HepG2 (cell line): ENCODE measurements around the gene SLC13A1. TPM values are rescaled to one million over a fixed set of nuclear protein-coding genes. Genes with fewer than 3 reads are reported as not detected.
A peak's percentile ranks its signal among the peaks of the same experiment; 100 is the strongest.

ENCODE experiments used
- ATAC-seq: fragments of 200-7000 bp; cut with Tn5 transposase; 3 replicates; pipeline ENCODE4 v1.9.1; 2020; ENCODE audit warnings: mild to moderate bottlenecking, moderate library complexity
- BruUV-seq: library from RNA; stranded (reverse); fragments of 400-500 nt; replicated peaks from 2 replicates; lab custom pipeline; 2021; lab: Mats Ljungman, UMichigan
- CTCF ChIA-PET: fragments of 300-600 bp; formaldehyde crosslinking; extraction: SDS; loops from one replicate; lab custom pipeline; 2021; ENCODE audit warnings: low total read pairs, inconsistent platforms, low intra/inter-chr PET ratio; lab: Yijun Ruan, JAX
- POLR2A ChIA-PET: fragments of 350-600 bp; sonication (Branson Sonifier 250); formaldehyde crosslinking; loops from one replicate; lab custom pipeline; 2020; ENCODE audit warnings: antibody characterized with exemption, inconsistent platforms; lab: Yijun Ruan, JAX
- DNase-seq: peaks from one replicate; pipeline ENCODE4 v3.0.0-alpha.2; 2015; ENCODE audit warnings: low spot score
- FAIRE-seq: peaks from 3 replicates; lab custom pipeline; 2011; peaks lifted over from hg19 to GRCh38; lab: Jason Lieb, UNC
- H2AFZ ChIP-seq: one replicate; pipeline ENCODE4 v1.6.1; 2011; ENCODE audit warnings: low read length, inconsistent platforms
- H3K27ac ChIP-seq: fragments of 300-600 bp; 3 replicates; pipeline ENCODE4 v1.8.0; 2011; ENCODE audit warnings: mixed run types, mild to moderate bottlenecking, mixed read lengths, low read length, inconsistent platforms; ENCODE audit not compliant: insufficient read depth; ENCODE audit errors: extremely low read length
- H3K27me3 ChIP-seq, 2 experiments: fragments of 200-600 bp in 1 of 2; 2 replicates in 1 of 2; 3 replicates in 1 of 2; pipeline versions ENCODE4 v1.6.0 to v1.8.0; 2011; ENCODE audit warnings: low read length in 2 of 2, mild to moderate bottlenecking in 2 of 2, moderate library complexity in 2 of 2, inconsistent platforms in 1 of 2; ENCODE audit not compliant: insufficient read depth in 2 of 2, control insufficient read depth in 1 of 2
- H3K36me3 ChIP-seq, 2 experiments: fragments of 200-600 bp in 1 of 2; replicated peaks in 1 of 2; 2 replicates in 1 of 2; 3 replicates in 1 of 2; pipeline versions ENCODE4 v1.5.1 to v1.8.0; 2011; ENCODE audit warnings: low read length in 2 of 2, inconsistent platforms in 1 of 2; ENCODE audit not compliant: insufficient read depth in 2 of 2, control insufficient read depth in 1 of 2
- H3K4me1 ChIP-seq: 2 replicates; pipeline ENCODE4 v1.5.1; 2012; ENCODE audit warnings: low read length, inconsistent platforms; ENCODE audit not compliant: insufficient read depth
- H3K4me2 ChIP-seq: 2 replicates; pipeline ENCODE4 v1.6.0; 2011; ENCODE audit warnings: low read depth, low read length, inconsistent platforms
- H3K4me3 ChIP-seq, 3 experiments: fragments of 200-600 bp in 1 of 3; sonication (generic), shearing (Covaris generic) in 1 of 3; replicated peaks in 1 of 3; 2 replicates each; pipeline ENCODE4 v1.5.1; 2011 to 2016; ENCODE audit warnings: low read length in 3 of 3, inconsistent platforms in 2 of 3, low read depth in 2 of 3, mild to moderate bottlenecking in 2 of 3, control low read depth in 1 of 3, mixed read lengths in 1 of 3; ENCODE audit not compliant: insufficient read depth in 1 of 3
- H3K79me2 ChIP-seq: one replicate; pipeline ENCODE4 v1.6.1; 2011; ENCODE audit warnings: low read length, inconsistent platforms; ENCODE audit not compliant: insufficient read depth
- H3K9ac ChIP-seq: 2 replicates; pipeline ENCODE4 v1.6.0; 2011; ENCODE audit warnings: mild to moderate bottlenecking, low read depth, low read length, inconsistent platforms; ENCODE audit not compliant: insufficient read depth
- H3K9me3 ChIP-seq: 2 replicates; pipeline ENCODE4 v1.5.1; 2012; ENCODE audit warnings: mild to moderate bottlenecking, low read length
- H4K20me1 ChIP-seq: 2 replicates; pipeline ENCODE4 v1.6.0; 2011; ENCODE audit warnings: inconsistent platforms, mild to moderate bottlenecking, low read length, moderate library complexity; ENCODE audit not compliant: insufficient read depth
- ARNTL ChIP-seq: sonication (generic); formaldehyde crosslinking; IDR thresholded peaks from 2 replicates; pipeline ENCODE4 v1.4.0; 2020; ENCODE audit warnings: mild to moderate bottlenecking, missing genetic modification reagents
- DPF2 ChIP-seq: sonication (generic); formaldehyde crosslinking; IDR thresholded peaks from 2 replicates; pipeline ENCODE4 v1.4.0; 2020; ENCODE audit warnings: mild to moderate bottlenecking, low read depth, missing genetic modification reagents, borderline replicate concordance
- GPN1 ChIP-seq: sonication (generic); formaldehyde crosslinking; IDR thresholded peaks from 2 replicates; pipeline ENCODE4 v1.5.1; 2020; ENCODE audit warnings: missing genetic modification reagents, borderline replicate concordance
- MAFF ChIP-seq: IDR thresholded peaks from 2 replicates; pipeline ENCODE4 v1.6.1; 2011; ENCODE audit warnings: low read depth, low read length, improper control_type of control experiment
- MAFK ChIP-seq, 2 experiments: IDR thresholded peaks in 1 of 2; conservative IDR thresholded peaks in 1 of 2; 2 replicates each; pipeline ENCODE4 v1.6.1; 2011; ENCODE audit warnings: improper control_type of control experiment in 2 of 2, low read length in 2 of 2
- MED13 ChIP-seq: sonication (generic); formaldehyde crosslinking; IDR thresholded peaks from 2 replicates; pipeline ENCODE4 v1.5.0; 2020; ENCODE audit warnings: missing genetic modification reagents
- NFE2L2 ChIP-seq: fragments of 150-350 bp; IDR thresholded peaks from 2 replicates; pipeline ENCODE4 v1.6.1; 2014; ENCODE audit warnings: low read length
- SOX5 ChIP-seq: IDR thresholded peaks from 2 replicates; pipeline ENCODE4 v1.6.1; 2016; ENCODE audit warnings: borderline replicate concordance
- ZKSCAN8 ChIP-seq: IDR thresholded peaks from 2 replicates; pipeline ENCODE4 v1.6.1; 2016; ENCODE audit warnings: borderline replicate concordance, missing genetic modification reagents, missing compliant biosample characterization
- ZNF124 ChIP-seq: sonication (generic); formaldehyde crosslinking; IDR thresholded peaks from 2 replicates; pipeline ENCODE4 v1.4.0; 2020; ENCODE audit warnings: missing genetic modification reagents
- ZNF335 ChIP-seq: sonication (generic); formaldehyde crosslinking; IDR thresholded peaks from 2 replicates; pipeline ENCODE4 v1.4.0; 2020; ENCODE audit warnings: missing genetic modification reagents
- ZNF724P ChIP-seq: sonication (generic); formaldehyde crosslinking; IDR thresholded peaks from 2 replicates; pipeline ENCODE4 v1.8.0; 2022; ENCODE audit warnings: missing genetic modification reagents, borderline replicate concordance
- in situ Hi-C: cut with HindIII; loops from 2 replicates; pipeline ENCODE4 v1.10.0; 2017; ENCODE audit warnings: low pct_unique_long_range_greater_than_20kb; ENCODE audit not compliant: extremely low pct_ligation_motif_present
- intact Hi-C: fragments of 100-400 bp; cut with micrococcal nuclease; formaldehyde crosslinking; loops from one replicate; pipeline ENCODE4 v1.10.0; 2022; ENCODE audit not compliant: unreplicated experiment
- polyA plus RNA-seq, 8 experiments: library from polyadenylated mRNA; depleted of rRNA in 3 of 8; stranded (reverse) in 7 of 8; unstranded in 1 of 8; fragments of >200 nt; fragmentation: Illumina TruSeq in 4 of 8; extraction: Trizol in 4 of 8; gene quantifications; 2 replicates each; pipeline versions ENCODE4 v1.2.1 to v1.2.3, GENCODE V29; 2011 to 2016; ENCODE audit warnings: low read depth in 4 of 8, missing spikeins in 1 of 8, mixed read lengths in 1 of 8; ENCODE audit not compliant: insufficient read depth in 1 of 8
- total RNA-seq, 5 experiments: library from RNA; depleted of rRNA; stranded (reverse); fragments of >200 nt; fragmentation: Illumina TruSeq; extraction: Trizol; gene quantifications; 2 replicates each; pipeline ENCODE4 v1.2.3, GENCODE V29; 2016; ENCODE audit warnings: low read depth in 1 of 5
- TF ChIP-seq, protein P1 (sequence below): sonication (generic); formaldehyde crosslinking; conservative IDR thresholded peaks from 2 replicates; pipeline ENCODE4 v1.8.0; 2022; ENCODE audit warnings: low read depth, missing genetic modification reagents
- TF ChIP-seq, protein P2 (sequence below): sonication (generic); formaldehyde crosslinking; IDR thresholded peaks from 2 replicates; pipeline ENCODE4 v1.4.0; 2020; ENCODE audit warnings: missing genetic modification reagents
- TF ChIP-seq, protein P3 (sequence below): IDR thresholded peaks from 2 replicates; pipeline ENCODE4 v1.6.1; 2016; ENCODE audit warnings: low read depth, missing genetic modification reagents, missing compliant biosample characterization
- TF ChIP-seq, protein P4 (sequence below): sonication (generic); formaldehyde crosslinking; IDR thresholded peaks from 2 replicates; pipeline ENCODE4 v1.4.0; 2020; ENCODE audit warnings: low read depth, mild to moderate bottlenecking, missing genetic modification reagents

SLC13A1 gene
- total and polyA plus RNA-seq, 2 of the 13 experiments (the other 11 are each of a cell fraction or from before 2014, with no cell fraction given) = not detected

GRCh38 chr7:123229426-123229825 lies 29.7 kb upstream of the SLC13A1 start:
- no peak overlapping the region for H3K27ac ChIP-seq
- H2AFZ ChIP-seq = no peak overlapping the region
- in situ Hi-C loops = no loop called here
- H3K4me3 ChIP-seq = no peak overlapping the region
- TF ChIP-seq ZNF724P (no peak), MAFF (peak; percentile 64), SOX5 (no peak), ZNF124 (CRISPR knock-in tag) (no peak), MAFK (conservative IDR thresholded peaks at IDR 0.05 in 1 of 2, IDR thresholded peaks at IDR 0.05 in 1 of 2; ENCODE audit: low read length in 2 of 2) (peak; percentile 57 to 81), NFE2L2 (0 out of 2 replicates have a peak, but pooled peaks have one; percentile 11), ZKSCAN8 (CRISPR knock-in tag) (no peak), ZNF335 (CRISPR knock-in tag) (no peak), GPN1 (CRISPR knock-in tag) (no peak), ARNTL (no peak), MED13 (CRISPR knock-in tag) (no peak), DPF2 (no peak)
- TF ChIP-seq, protein P1, sequence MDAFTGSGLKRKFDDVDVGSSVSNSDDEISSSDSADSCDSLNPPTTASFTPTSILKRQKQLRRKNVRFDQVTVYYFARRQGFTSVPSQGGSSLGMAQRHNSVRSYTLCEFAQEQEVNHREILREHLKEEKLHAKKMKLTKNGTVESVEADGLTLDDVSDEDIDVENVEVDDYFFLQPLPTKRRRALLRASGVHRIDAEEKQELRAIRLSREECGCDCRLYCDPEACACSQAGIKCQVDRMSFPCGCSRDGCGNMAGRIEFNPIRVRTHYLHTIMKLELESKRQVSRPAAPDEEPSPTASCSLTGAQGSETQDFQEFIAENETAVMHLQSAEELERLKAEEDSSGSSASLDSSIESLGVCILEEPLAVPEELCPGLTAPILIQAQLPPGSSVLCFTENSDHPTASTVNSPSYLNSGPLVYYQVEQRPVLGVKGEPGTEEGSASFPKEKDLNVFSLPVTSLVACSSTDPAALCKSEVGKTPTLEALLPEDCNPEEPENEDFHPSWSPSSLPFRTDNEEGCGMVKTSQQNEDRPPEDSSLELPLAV (CRISPR knock-in tag) = no peak
- TF ChIP-seq, protein P2, sequence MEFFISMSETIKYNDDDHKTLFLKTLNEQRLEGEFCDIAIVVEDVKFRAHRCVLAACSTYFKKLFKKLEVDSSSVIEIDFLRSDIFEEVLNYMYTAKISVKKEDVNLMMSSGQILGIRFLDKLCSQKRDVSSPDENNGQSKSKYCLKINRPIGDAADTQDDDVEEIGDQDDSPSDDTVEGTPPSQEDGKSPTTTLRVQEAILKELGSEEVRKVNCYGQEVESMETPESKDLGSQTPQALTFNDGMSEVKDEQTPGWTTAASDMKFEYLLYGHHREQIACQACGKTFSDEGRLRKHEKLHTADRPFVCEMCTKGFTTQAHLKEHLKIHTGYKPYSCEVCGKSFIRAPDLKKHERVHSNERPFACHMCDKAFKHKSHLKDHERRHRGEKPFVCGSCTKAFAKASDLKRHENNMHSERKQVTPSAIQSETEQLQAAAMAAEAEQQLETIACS = no peak
- TF ChIP-seq, protein P3, sequence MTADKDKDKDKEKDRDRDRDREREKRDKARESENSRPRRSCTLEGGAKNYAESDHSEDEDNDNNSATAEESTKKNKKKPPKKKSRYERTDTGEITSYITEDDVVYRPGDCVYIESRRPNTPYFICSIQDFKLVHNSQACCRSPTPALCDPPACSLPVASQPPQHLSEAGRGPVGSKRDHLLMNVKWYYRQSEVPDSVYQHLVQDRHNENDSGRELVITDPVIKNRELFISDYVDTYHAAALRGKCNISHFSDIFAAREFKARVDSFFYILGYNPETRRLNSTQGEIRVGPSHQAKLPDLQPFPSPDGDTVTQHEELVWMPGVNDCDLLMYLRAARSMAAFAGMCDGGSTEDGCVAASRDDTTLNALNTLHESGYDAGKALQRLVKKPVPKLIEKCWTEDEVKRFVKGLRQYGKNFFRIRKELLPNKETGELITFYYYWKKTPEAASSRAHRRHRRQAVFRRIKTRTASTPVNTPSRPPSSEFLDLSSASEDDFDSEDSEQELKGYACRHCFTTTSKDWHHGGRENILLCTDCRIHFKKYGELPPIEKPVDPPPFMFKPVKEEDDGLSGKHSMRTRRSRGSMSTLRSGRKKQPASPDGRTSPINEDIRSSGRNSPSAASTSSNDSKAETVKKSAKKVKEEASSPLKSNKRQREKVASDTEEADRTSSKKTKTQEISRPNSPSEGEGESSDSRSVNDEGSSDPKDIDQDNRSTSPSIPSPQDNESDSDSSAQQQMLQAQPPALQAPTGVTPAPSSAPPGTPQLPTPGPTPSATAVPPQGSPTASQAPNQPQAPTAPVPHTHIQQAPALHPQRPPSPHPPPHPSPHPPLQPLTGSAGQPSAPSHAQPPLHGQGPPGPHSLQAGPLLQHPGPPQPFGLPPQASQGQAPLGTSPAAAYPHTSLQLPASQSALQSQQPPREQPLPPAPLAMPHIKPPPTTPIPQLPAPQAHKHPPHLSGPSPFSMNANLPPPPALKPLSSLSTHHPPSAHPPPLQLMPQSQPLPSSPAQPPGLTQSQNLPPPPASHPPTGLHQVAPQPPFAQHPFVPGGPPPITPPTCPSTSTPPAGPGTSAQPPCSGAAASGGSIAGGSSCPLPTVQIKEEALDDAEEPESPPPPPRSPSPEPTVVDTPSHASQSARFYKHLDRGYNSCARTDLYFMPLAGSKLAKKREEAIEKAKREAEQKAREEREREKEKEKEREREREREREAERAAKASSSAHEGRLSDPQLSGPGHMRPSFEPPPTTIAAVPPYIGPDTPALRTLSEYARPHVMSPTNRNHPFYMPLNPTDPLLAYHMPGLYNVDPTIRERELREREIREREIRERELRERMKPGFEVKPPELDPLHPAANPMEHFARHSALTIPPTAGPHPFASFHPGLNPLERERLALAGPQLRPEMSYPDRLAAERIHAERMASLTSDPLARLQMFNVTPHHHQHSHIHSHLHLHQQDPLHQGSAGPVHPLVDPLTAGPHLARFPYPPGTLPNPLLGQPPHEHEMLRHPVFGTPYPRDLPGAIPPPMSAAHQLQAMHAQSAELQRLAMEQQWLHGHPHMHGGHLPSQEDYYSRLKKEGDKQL (CRISPR knock-in tag) = no peak
- TF ChIP-seq, protein P4, sequence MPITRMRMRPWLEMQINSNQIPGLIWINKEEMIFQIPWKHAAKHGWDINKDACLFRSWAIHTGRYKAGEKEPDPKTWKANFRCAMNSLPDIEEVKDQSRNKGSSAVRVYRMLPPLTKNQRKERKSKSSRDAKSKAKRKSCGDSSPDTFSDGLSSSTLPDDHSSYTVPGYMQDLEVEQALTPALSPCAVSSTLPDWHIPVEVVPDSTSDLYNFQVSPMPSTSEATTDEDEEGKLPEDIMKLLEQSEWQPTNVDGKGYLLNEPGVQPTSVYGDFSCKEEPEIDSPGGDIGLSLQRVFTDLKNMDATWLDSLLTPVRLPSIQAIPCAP (CRISPR knock-in tag) = no peak
- ATAC-seq (no peak), FAIRE-seq (no peak), DNase-seq (no peak)
- H3K27me3 ChIP-seq = no peaks in the 10 kb centered on the region
- ChIA-PET CTCF (no interaction called here), POLR2A (no interaction called here)
- H3K4me2 ChIP-seq = no peak overlapping the region
- no TSS peak for BruUV-seq
- no peaks in the 10 kb centered on the region for H3K4me1 ChIP-seq
- H3K9ac ChIP-seq = no peak overlapping the region
- no peaks in the 10 kb centered on the region for H3K36me3 ChIP-seq
- H4K20me1 ChIP-seq = no peaks in the 10 kb centered on the region
- no peaks in the 10 kb centered on the region for H3K79me2 ChIP-seq
- H3K9me3 ChIP-seq = no peaks in the 10 kb centered on the region
- intact Hi-C loops = no loop called here
